H1 (cell line): ENCODE measurements around the gene SLC5A2. TPM values are rescaled to one million over a fixed set of nuclear protein-coding genes. Genes with fewer than 3 reads are reported as not detected.
A peak's percentile ranks its signal among the peaks of the same experiment; 100 is the strongest.

ENCODE experiments used
- CTCF ChIA-PET: fragments of 300-600 bp; sonication (Branson Sonifier 250); formaldehyde crosslinking; loops from one replicate; lab custom pipeline; 2021; ENCODE audit not compliant: partially characterized antibody; lab: Charles Lee
- POLR2A ChIA-PET: fragments of 300-600 bp; sonication (Branson Sonifier 250); formaldehyde crosslinking; loops from one replicate; lab custom pipeline; 2021; ENCODE audit warnings: inconsistent platforms; ENCODE audit not compliant: partially characterized antibody; lab: Charles Lee
- DNase-seq, 2 experiments: peaks; one replicate each; pipeline versions ENCODE4 v3.0.0 to v3.0.0-alpha.2; 2010 to 2022; ENCODE audit warnings: low spot score in 2 of 2, low read depth in 1 of 2, mixed read lengths in 1 of 2
- FAIRE-seq: peaks from 2 replicates; lab custom pipeline; 2011; peaks lifted over from hg19 to GRCh38; lab: Jason Lieb, UNC
- H2AFZ ChIP-seq: 2 replicates; pipeline ENCODE4 v1.8.1; 2012; ENCODE audit warnings: low read length, inconsistent platforms
- H2AK5ac ChIP-seq: 2 replicates; pipeline ENCODE4 v1.6.1; 2013; ENCODE audit warnings: low read depth, low read length
- H2BK120ac ChIP-seq: replicated peaks from 2 replicates; pipeline ENCODE3; 2013; ENCODE audit warnings: low read depth, low read length, inconsistent platforms
- H2BK12ac ChIP-seq: 2 replicates; pipeline ENCODE4 v1.6.1; 2013; ENCODE audit warnings: low read depth, low read length
- H2BK15ac ChIP-seq: 2 replicates; pipeline ENCODE4 v1.6.1; 2013; ENCODE audit warnings: low read length
- H2BK20ac ChIP-seq: 2 replicates; pipeline ENCODE4 v1.6.1; 2013; ENCODE audit warnings: low read length
- H2BK5ac ChIP-seq: 2 replicates; pipeline ENCODE4 v1.6.1; 2013; ENCODE audit warnings: low read depth, low read length
- H3K14ac ChIP-seq: 2 replicates; pipeline ENCODE4 v1.6.1; 2013; ENCODE audit warnings: inconsistent platforms; ENCODE audit not compliant: insufficient read length
- H3K18ac ChIP-seq: 2 replicates; pipeline ENCODE4 v1.6.1; 2013; ENCODE audit warnings: low read length; ENCODE audit errors: extremely low read depth
- H3K23ac ChIP-seq: 2 replicates; pipeline ENCODE4 v1.6.1; 2013; ENCODE audit warnings: inconsistent platforms; ENCODE audit not compliant: insufficient read length
- H3K23me2 ChIP-seq: 2 replicates; pipeline ENCODE4 v1.6.1; 2013; ENCODE audit warnings: low read depth, low read length
- H3K27ac ChIP-seq: 2 replicates; pipeline ENCODE4 v1.6.1; 2011; ENCODE audit warnings: low read depth, low read length, inconsistent platforms
- H3K27me3 ChIP-seq, 4 experiments: replicated peaks in 1 of 4; 1 replicate in 1 of 4; 2 replicates in 3 of 4; pipeline versions ENCODE4 v1.6.1 to v1.8.1; 2011 to 2013; ENCODE audit warnings: low read length in 3 of 4, mild to moderate bottlenecking in 3 of 4, inconsistent platforms in 2 of 4, mixed read lengths in 2 of 4, moderate library complexity in 1 of 4; ENCODE audit not compliant: control insufficient read depth in 3 of 4, insufficient read depth in 3 of 4; ENCODE audit errors: extremely low read depth in 1 of 4
- H3K36me3 ChIP-seq, 4 experiments: 2 replicates each; pipeline versions ENCODE4 v1.6.1 to v1.8.1; 2011 to 2013; ENCODE audit warnings: mild to moderate bottlenecking in 4 of 4, low read length in 3 of 4, moderate library complexity in 2 of 4, control low read depth in 1 of 4, inconsistent platforms in 1 of 4; ENCODE audit not compliant: insufficient read depth in 4 of 4, control insufficient read depth in 2 of 4
- H3K4ac ChIP-seq: replicated peaks from 2 replicates; pipeline ENCODE3; 2013; ENCODE audit warnings: low read length, low read depth, mixed read lengths, inconsistent platforms; ENCODE audit not compliant: insufficient read length
- H3K4me1 ChIP-seq, 4 experiments: replicated peaks in 1 of 4; 1 replicate in 1 of 4; 2 replicates in 3 of 4; pipeline versions ENCODE4 v1.6.1 to v1.8.1; 2011 to 2013; ENCODE audit warnings: low read length in 3 of 4, inconsistent platforms in 2 of 4, mixed read lengths in 1 of 4; ENCODE audit not compliant: insufficient read depth in 4 of 4, control insufficient read depth in 3 of 4
- H3K4me2 ChIP-seq, 2 experiments: 2 replicates each; pipeline versions ENCODE4 v1.6.1 to v1.8.1; 2011 to 2013; ENCODE audit warnings: low read depth in 2 of 2, low read length in 2 of 2, control low read depth in 1 of 2, inconsistent platforms in 1 of 2, mild to moderate bottlenecking in 1 of 2; ENCODE audit not compliant: insufficient read depth in 1 of 2
- H3K4me3 ChIP-seq, 4 experiments: fragments of 200-600, 300-600 bp in 1 of 4; sonication (generic), shearing (Covaris generic), sonication (Bioruptor Twin) in 1 of 4; 2 replicates each; pipeline versions ENCODE4 v1.5.1 to v1.8.1; 2011 to 2016; ENCODE audit warnings: low read length in 4 of 4, low read depth in 3 of 4, control low read depth in 2 of 4, inconsistent platforms in 2 of 4, mild to moderate bottlenecking in 2 of 4, mixed read lengths in 1 of 4, moderate library complexity in 1 of 4; ENCODE audit not compliant: insufficient read depth in 2 of 4; ENCODE audit errors: extremely low read depth in 1 of 4
- H3K56ac ChIP-seq: replicated peaks from 2 replicates; pipeline ENCODE3; 2013; ENCODE audit warnings: low read depth, mild to moderate bottlenecking, mixed read lengths, low read length, inconsistent platforms; ENCODE audit not compliant: insufficient read length
- H3K79me1 ChIP-seq: 2 replicates; pipeline ENCODE4 v1.6.1; 2013; ENCODE audit warnings: low read depth, low read length, control low read depth
- H3K79me2 ChIP-seq, 2 experiments: 2 replicates each; pipeline versions ENCODE4 v1.6.1 to v1.8.1; 2012 to 2013; ENCODE audit warnings: low read length in 2 of 2, mild to moderate bottlenecking in 2 of 2, inconsistent platforms in 1 of 2; ENCODE audit not compliant: insufficient read depth in 2 of 2, control insufficient read depth in 1 of 2
- H3K9ac ChIP-seq, 4 experiments: replicated peaks in 1 of 4; 1 replicate in 1 of 4; 2 replicates in 3 of 4; pipeline versions ENCODE4 v1.6.1 to v1.8.1; 2011 to 2013; ENCODE audit warnings: low read depth in 3 of 4, low read length in 3 of 4, control low read depth in 2 of 4, mild to moderate bottlenecking in 2 of 4, moderate library complexity in 2 of 4, inconsistent platforms in 1 of 4; ENCODE audit errors: extremely low read depth in 1 of 4
- H3K9me3 ChIP-seq, 2 experiments: 2 replicates each; pipeline versions ENCODE4 v1.6.1 to v1.8.1; 2012 to 2013; ENCODE audit warnings: mild to moderate bottlenecking in 2 of 2, moderate library complexity in 2 of 2, control low read depth in 1 of 2, inconsistent platforms in 1 of 2, low read depth in 1 of 2, low read length in 1 of 2, mixed read lengths in 1 of 2; ENCODE audit not compliant: insufficient read depth in 2 of 2
- H4K20me1 ChIP-seq, 2 experiments: replicated peaks in 1 of 2; 2 replicates each; pipeline versions ENCODE3 to v1.8.1; 2011 to 2013; ENCODE audit warnings: inconsistent platforms in 2 of 2, low read length in 2 of 2, mild to moderate bottlenecking in 1 of 2; ENCODE audit not compliant: insufficient read depth in 2 of 2, control insufficient read depth in 1 of 2
- H4K5ac ChIP-seq: 2 replicates; pipeline ENCODE4 v1.6.1; 2013; ENCODE audit warnings: low read length, low read depth, mixed read lengths, inconsistent platforms; ENCODE audit not compliant: insufficient read length
- H4K8ac ChIP-seq: 2 replicates; pipeline ENCODE4 v1.8.0; 2013; ENCODE audit warnings: mild to moderate bottlenecking, moderate library complexity, low read length, inconsistent platforms; ENCODE audit not compliant: insufficient read depth; ENCODE audit errors: extremely low read depth
- H4K91ac ChIP-seq: replicated peaks from 2 replicates; pipeline ENCODE3; 2013; ENCODE audit warnings: low read length, mixed read lengths, inconsistent platforms; ENCODE audit not compliant: insufficient read length
- CBX5 ChIP-seq: fragments of 300-800, 300-1000 bp; sonication (generic); IDR thresholded peaks from 2 replicates; pipeline ENCODE4 v1.7.1; 2016; ENCODE audit warnings: antibody characterized with exemption, low read length, low read depth
- CBX8 ChIP-seq: fragments of 300-800, 300-1000 bp; sonication (generic); IDR thresholded peaks from 2 replicates; pipeline ENCODE4 v1.7.1; 2016; ENCODE audit warnings: low read depth, low read length, borderline replicate concordance
- CHD1 ChIP-seq: IDR thresholded peaks from 2 replicates; pipeline ENCODE4 v1.6.1; 2012; ENCODE audit warnings: low read depth, low read length, improper control_type of control experiment
- GABPA ChIP-seq: IDR thresholded peaks from 2 replicates; pipeline ENCODE4 v1.6.1; 2011; ENCODE audit warnings: mild to moderate bottlenecking, low read length, moderate library complexity, borderline replicate concordance; ENCODE audit not compliant: insufficient read depth
- JUN ChIP-seq: IDR thresholded peaks from 2 replicates; pipeline ENCODE4 v1.6.1; 2011; ENCODE audit warnings: low read depth, mild to moderate bottlenecking, improper control_type of control experiment, low read length
- KDM5A ChIP-seq: fragments of 200-600 bp; IDR thresholded peaks from 2 replicates; pipeline ENCODE4 v1.7.1; 2012; ENCODE audit warnings: mild to moderate bottlenecking, low read length, inconsistent platforms, mixed read lengths
- NRF1 ChIP-seq: IDR thresholded peaks from 2 replicates; pipeline ENCODE4 v1.6.1; 2011; ENCODE audit warnings: mild to moderate bottlenecking, low read depth, low read length, improper control_type of control experiment
- PHF8 ChIP-seq: fragments of 200-600 bp; sonication (generic); conservative IDR thresholded peaks from 2 replicates; pipeline ENCODE4 v1.7.1; 2012; ENCODE audit warnings: low read depth, mild to moderate bottlenecking, inconsistent platforms, low read length, moderate library complexity
- SAP30 ChIP-seq: fragments of 300-600 bp; sonication (generic); IDR thresholded peaks from 2 replicates; pipeline ENCODE4 v1.7.1; 2012; ENCODE audit warnings: low read length, moderate library complexity, mild to moderate bottlenecking, inconsistent platforms; ENCODE audit not compliant: insufficient read depth, insufficient replicate concordance
- WGBS, 2 experiments: shearing (Covaris generic) in 1 of 2; methylation state at CpG; one replicate each; pipeline versions ENCODE4 v1.1.6 to v1.1.7; 2013 to 2015; ENCODE audit warnings: low lambda C conversion rate in 2 of 2, mixed read lengths in 2 of 2, inconsistent platforms in 1 of 2, low coverage in 1 of 2, missing lambda C conversion rate in 1 of 2; ENCODE audit not compliant: insufficient replicate concordance in 2 of 2, insufficient coverage in 1 of 2, insufficient read length in 1 of 2; ENCODE audit errors: extremely low coverage in 1 of 2, missing lambda C conversion rate in 1 of 2; 5-methylcytosine and 5-hydroxymethylcytosine counted together
- polyA plus RNA-seq, 7 experiments: library from polyadenylated mRNA; depleted of rRNA in 3 of 7; stranded (reverse) in 5 of 7; unstranded in 2 of 7; fragments of >200 nt in 5 of 7; fragments of 200-250 nt in 2 of 7; gene quantifications; 1 replicate in 5 of 7; 2 replicates in 1 of 7; 4 replicates in 1 of 7; pipeline versions ENCODE4 v1.2.1 to v1.2.3, GENCODE V29; 2011 to 2013; ENCODE audit warnings: missing spikeins in 2 of 7, mixed read lengths in 2 of 7
- total RNA-seq: library from RNA; stranded (reverse); fragmentation: NEBNext Ultra II Directional; extraction: Animal tissue kit (Norgen Biotek cat#: 25700); gene quantifications from 2 replicates; pipeline ENCODE4 v1.2.1, GENCODE V29; 2021
- TF ChIP-seq, protein P1 (sequence below): IDR thresholded peaks from 2 replicates; pipeline ENCODE4 v1.6.1; 2012; ENCODE audit warnings: inconsistent platforms

The SLC5A2 gene
- total and polyA plus RNA-seq, 2 of the 8 experiments (the other 6 are each of a cell fraction or from before 2014, with no cell fraction given): 0.56 to 4.4 TPM

DNA sequence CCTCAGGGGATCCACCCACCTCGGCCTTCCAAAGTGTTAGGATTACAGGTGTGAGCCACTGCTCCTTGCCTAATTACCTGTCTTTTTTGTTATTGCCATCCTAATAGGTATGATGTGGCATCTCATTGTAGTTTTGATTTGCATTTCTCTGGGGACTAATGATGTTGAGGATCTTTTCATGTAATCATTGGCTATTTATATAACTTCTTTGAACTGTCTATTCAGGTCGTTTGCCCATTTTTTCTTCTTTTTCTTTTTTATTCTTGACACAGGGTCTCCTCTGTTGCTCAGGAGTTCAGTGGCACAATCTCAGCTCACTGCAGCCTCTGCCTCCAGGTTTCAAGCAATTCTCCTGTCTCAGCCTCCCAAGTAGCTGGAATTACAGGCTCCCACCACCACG is 12.3 kb upstream of the SLC5A2 start:
- Histone ChIP-seq H3K4me2 (peak overlapping the region in 1 of 2 experiments; percentile 67; a peak in 1 of 4 replicates), H3K27me3 (peaks cover 2 to 29% (median 26%) of the 10 kb centered on the region in 4 experiments), H2BK5ac (no peak overlapping the region), H2BK20ac (no peak overlapping the region), H3K14ac (no peak overlapping the region), H2BK120ac (no peak overlapping the region), H3K36me3 (no peaks in the 10 kb centered on the region; a peak in 1 of 8 replicates), H3K27ac (no peak overlapping the region), H4K8ac (no peak overlapping the region), H4K91ac (no peak overlapping the region), H3K79me2 (no peaks in the 10 kb centered on the region), H3K18ac (no peak overlapping the region)
- TF ChIP-seq GABPA (no peak), SAP30 (no peak), NRF1 (no peak), JUN (no peak), PHF8 (no peak), KDM5A (no peak), CBX5 (no peak), CBX8 (no peak), CHD1 (no peak)
- TF ChIP-seq, protein P1, sequence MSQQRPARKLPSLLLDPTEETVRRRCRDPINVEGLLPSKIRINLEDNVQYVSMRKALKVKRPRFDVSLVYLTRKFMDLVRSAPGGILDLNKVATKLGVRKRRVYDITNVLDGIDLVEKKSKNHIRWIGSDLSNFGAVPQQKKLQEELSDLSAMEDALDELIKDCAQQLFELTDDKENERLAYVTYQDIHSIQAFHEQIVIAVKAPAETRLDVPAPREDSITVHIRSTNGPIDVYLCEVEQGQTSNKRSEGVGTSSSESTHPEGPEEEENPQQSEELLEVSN: no peak
- TF ChIP-seq, all 59 proteins: peak for 0
- Histone ChIP-seq H3K56ac (no peak overlapping the region), H2AFZ (no peak overlapping the region), H3K4ac (no peak overlapping the region), H2AK5ac (no peak overlapping the region), H3K4me3 (no peak overlapping the region), H3K23ac (no peak overlapping the region), H3K9ac (no peak overlapping the region), H3K79me1 (no peaks in the 10 kb centered on the region), H3K9me3 (no peaks in the 10 kb centered on the region), H2BK15ac (no peak overlapping the region), H3K4me1 (peaks cover 0 to 6% (median 2%) of the 10 kb centered on the region in 4 experiments; a peak in 4 of 7 replicates), H2BK12ac (no peak overlapping the region), H4K20me1 (peaks cover 0 to 3% of the 10 kb centered on the region in 2 experiments), H4K5ac (no peak overlapping the region), H3K23me2 (peaks cover 5% of the 10 kb centered on the region; the same call in 1 of the 2 replicates)
- DNase-seq (no peak), FAIRE-seq (no peak)
- ChIA-PET CTCF (interaction anchor here (1.4 kb wide), 1 partner anchor 10 kb away, joined by 10 read pairs; no protein-coding TSS in a partner anchor), POLR2A (interaction anchor here (1.3 kb wide), 1 partner anchor 11 kb away, joined by 5 read pairs; the partner anchor contains the start of gene ARMC5)
- WGBS, 2 experiments: 82% methylated on average over 2 of the region's 3 CpGs; no CpG with 5 or more reads in 1 of the 2 experiments
